Calu3 (cell line): ENCODE measurements around the gene COPRS. TPM values are rescaled to one million over a fixed set of nuclear protein-coding genes. Genes with fewer than 3 reads are reported as not detected.

Experiments
- Bru-seq: library from RNA; stranded (reverse); fragments of 400-500 nt; gene quantifications from one replicate; lab custom pipeline; 2021; lab: Mats Ljungman, UMichigan
- BruChase-seq, 2 experiments: library from RNA; stranded (reverse); fragments of 400-500 nt; gene quantifications; one replicate each; lab custom pipeline; 2021; lab: Mats Ljungman, UMichigan
- BruUV-seq: library from RNA; stranded (reverse); fragments of 400-500 nt; replicated peaks from 2 replicates; lab custom pipeline; 2021; lab: Mats Ljungman, UMichigan
- CTCF ChIA-PET: fragments of 300-600 bp; sonication (Branson Sonifier 250); formaldehyde crosslinking; loops from one replicate; lab custom pipeline; 2022; ENCODE audit warnings: antibody characterized with exemption; lab: Charles Lee
- DNase-seq: peaks from one replicate; pipeline ENCODE4 v3.0.0; 2022
- H3K27ac Mint-ChIP-seq: one replicate; pipeline ENCODE4 v1.8.0; 2022; ENCODE audit warnings: mixed read lengths; ENCODE audit not compliant: unreplicated experiment
- H3K27me3 Mint-ChIP-seq: one replicate; pipeline ENCODE4 v1.8.0; 2022; ENCODE audit warnings: mixed read lengths; ENCODE audit not compliant: unreplicated experiment
- H3K36me3 Mint-ChIP-seq: one replicate; pipeline ENCODE4 v1.8.0; 2022; ENCODE audit warnings: mild to moderate bottlenecking, moderate library complexity, mixed read lengths; ENCODE audit not compliant: insufficient read depth, unreplicated experiment
- H3K4me1 Mint-ChIP-seq: one replicate; pipeline ENCODE4 v1.8.0; 2022; ENCODE audit warnings: mild to moderate bottlenecking, low read depth, mixed read lengths; ENCODE audit not compliant: unreplicated experiment
- H3K4me3 Mint-ChIP-seq: one replicate; pipeline ENCODE4 v1.8.0; 2022; ENCODE audit warnings: mild to moderate bottlenecking, low read depth, moderate library complexity, mixed read lengths; ENCODE audit not compliant: unreplicated experiment
- H3K9me3 Mint-ChIP-seq: one replicate; pipeline ENCODE4 v1.8.0; 2022; ENCODE audit warnings: low read depth, mixed read lengths; ENCODE audit not compliant: unreplicated experiment
- CTCF ChIP-seq: fragments of 200-600 bp; IDR thresholded peaks from one replicate; pipeline ENCODE4 v1.8.0; 2022; ENCODE audit warnings: antibody characterized with exemption; ENCODE audit not compliant: unreplicated experiment
- intact Hi-C: fragments of 100-400 bp; cut with micrococcal nuclease; formaldehyde crosslinking; loops from one replicate; pipeline ENCODE4 v1.10.0; 2022; ENCODE audit not compliant: unreplicated experiment
- long read RNA-seq: library from polyadenylated mRNA; stranded (forward); transcript quantifications from one replicate; pipeline ENCODE4 v2.0.0, GENCODE V29; 2022
- total RNA-seq: library from RNA; stranded (reverse); gene quantifications from 2 replicates; pipeline ENCODE4 v1.2.3, GENCODE V29; 2022

COPRS gene
- total RNA-seq (30.4 and 32.6 TPM in 2 replicates), Bru-seq, nascent RNA (percentile 67 among the genes with signal in this experiment), BruChase-seq, experiment 1, labeled RNA remaining after a 6-hour chase (percentile 75 among the genes with signal in this experiment), BruChase-seq, experiment 2, labeled RNA remaining after a 2-hour chase (percentile 69 among the genes with signal in this experiment)
- long read RNA-seq, transcript COPRS-201 (4 exons, 968 nt), result major isoform, 64 of 69 reads
- long read RNA-seq, partial matches to known transcripts, result 2 of 69 reads
- long read RNA-seq, other reads (novel, unspliced or antisense), result 3 of 69 reads

DNA sequence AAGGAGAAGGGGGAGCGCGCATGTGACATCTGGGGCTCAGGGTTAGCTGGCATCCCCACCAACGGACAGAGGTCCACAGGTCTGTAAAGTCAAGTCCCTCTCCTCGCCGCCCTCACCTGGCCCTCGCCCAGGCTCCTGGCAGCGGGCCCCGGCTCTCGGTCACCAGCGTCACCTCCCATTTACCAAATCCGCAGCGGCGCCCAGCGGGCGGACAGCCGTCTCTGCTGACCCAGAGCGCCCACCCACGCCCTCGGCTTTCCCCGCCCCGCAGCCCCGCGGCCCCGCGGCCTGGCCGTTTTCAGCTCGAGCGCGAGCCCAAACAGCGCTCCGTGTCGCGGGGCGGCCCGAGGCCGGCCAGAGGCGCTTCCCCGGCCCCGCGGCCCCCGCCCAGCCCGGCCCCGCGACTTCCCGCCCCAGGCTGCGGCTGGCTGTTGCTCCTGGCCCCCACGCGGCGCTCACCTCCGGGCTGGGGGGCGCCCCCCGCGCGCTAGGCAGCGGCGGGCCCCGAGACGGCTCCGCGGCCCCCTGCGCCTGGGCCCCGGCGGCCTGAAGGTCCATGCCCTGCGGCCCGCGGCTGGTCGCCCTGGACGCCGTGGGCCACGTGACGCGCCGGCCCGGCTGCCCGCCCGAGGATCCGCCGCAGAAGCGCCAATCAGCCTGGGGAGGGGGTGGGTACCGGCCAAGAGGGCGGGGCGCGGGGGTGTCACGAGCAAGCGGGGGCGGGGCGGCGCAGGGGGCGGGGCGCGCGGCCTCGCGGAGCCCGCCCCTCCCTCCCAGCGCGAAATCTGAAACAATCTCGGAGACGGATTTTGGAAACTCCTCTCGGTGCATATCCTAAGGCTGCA lies at the start of gene COPRS:
COPRS (minus strand) TSS at position 603 of the 845 bp plus-strand sequence; CDS start at position 558, 45 bp downstream.
- no TSS peak for BruUV-seq
- peak; percentile 88 for DNase-seq
- Mint-ChIP-seq H3K4me1 (peaks cover 27% of the 10 kb centered on the region), H3K27me3 (no peaks in the 10 kb centered on the region), H3K36me3 (peaks cover 17% of the 10 kb centered on the region), H3K9me3 (no peaks in the 10 kb centered on the region), H3K27ac (peak within 1 kb of the TSS; percentile 73), H3K4me3 (peak within 1 kb of the TSS; percentile 69)
- no peak for TF ChIP-seq CTCF
- intact Hi-C loops, result no loop called here
- CTCF ChIA-PET, result interaction anchor here (0.6 to 1.0 kb wide), 3 partner anchors 19 to 371 kb away, joined by 3 to 6 read pairs (median 4); no protein-coding TSS in a partner anchor

- CTCF ChIA-PET, result no interaction called here
- no peak for TF ChIP-seq CTCF
- DNase-seq, result no peak
- Mint-ChIP-seq H3K4me1 (no peaks in the 10 kb centered on the region), H3K36me3 (no peaks in the 10 kb centered on the region), H3K27me3 (peaks cover 23% of the 10 kb centered on the region), H3K27ac (no peak overlapping the region), H3K9me3 (no peaks in the 10 kb centered on the region), H3K4me3 (no peak overlapping the region)
- intact Hi-C loops, result no loop called here
- no TSS peak for BruUV-seq
These were observed 49.3 kb upstream of the COPRS start for GRCh38 chr17:31908386-31908785.

DNA sequence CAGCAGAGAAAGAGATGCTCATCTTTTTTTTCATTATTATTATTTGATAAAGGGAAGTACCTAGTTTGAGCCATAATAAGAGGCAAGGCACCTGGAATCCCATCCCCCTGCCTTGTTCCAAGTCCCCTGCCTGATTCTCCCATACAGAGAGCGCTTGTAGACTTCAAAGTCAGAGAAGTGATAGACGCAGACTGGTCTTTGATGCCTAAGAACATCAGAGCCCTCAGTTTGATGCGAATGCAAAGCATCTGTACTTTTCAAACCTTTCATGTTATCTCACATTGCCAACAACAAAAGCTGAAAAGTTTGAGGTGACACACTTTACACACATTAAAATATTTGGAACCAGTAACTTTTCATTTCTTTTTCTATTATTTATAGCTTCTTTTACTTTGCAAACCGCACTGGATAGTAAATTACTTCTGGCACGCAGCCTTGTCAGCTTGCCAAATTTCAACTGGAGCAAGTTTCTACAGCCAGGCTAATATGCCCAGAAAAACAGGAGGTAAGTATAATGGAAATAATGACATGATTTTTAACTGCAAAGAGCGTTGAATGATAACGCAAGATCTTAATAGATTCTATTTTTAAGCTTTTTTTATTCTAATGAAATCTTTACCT lies 48.4 kb upstream of the COPRS start:
- intact Hi-C loops, result no loop called here

More for the DNA sequence above, 48.4 kb upstream of the COPRS start:
- no TSS peak for BruUV-seq
- Mint-ChIP-seq H3K9me3 (no peaks in the 10 kb centered on the region), H3K4me3 (no peak overlapping the region), H3K27ac (no peak overlapping the region), H3K36me3 (no peaks in the 10 kb centered on the region), H3K4me1 (no peaks in the 10 kb centered on the region), H3K27me3 (peaks cover 23% of the 10 kb centered on the region)
- no peak for DNase-seq
- no peak for TF ChIP-seq CTCF
- CTCF ChIA-PET, result no interaction called here
